PFSK-1 (cell line): ENCODE results near the gene ABCA7.

ENCODE experiments used
- FOXP2 ChIP-seq: optimal IDR thresholded peaks from 2 replicates; pipeline ENCODE3; 2011; ENCODE audit warnings: borderline replicate concordance, control low read depth, inconsistent platforms; ENCODE audit not compliant: insufficient read depth; ENCODE audit errors: extremely low read length, extremely low read depth
- POLR2AphosphoS5 ChIP-seq: IDR thresholded peaks from 2 replicates; pipeline ENCODE4 v1.6.1; 2012; ENCODE audit warnings: low read depth, mild to moderate bottlenecking, control low read depth, low read length, moderate library complexity
- SIN3A ChIP-seq: IDR thresholded peaks from 2 replicates; pipeline ENCODE4 v1.6.1; 2012; ENCODE audit warnings: mild to moderate bottlenecking, low read length, moderate library complexity, borderline replicate concordance; ENCODE audit not compliant: insufficient read depth
- TAF1 ChIP-seq: IDR thresholded peaks from 2 replicates; pipeline ENCODE4 v1.6.1; 2012; ENCODE audit warnings: low read length, control low read depth, borderline replicate concordance; ENCODE audit not compliant: insufficient read depth
- TF ChIP-seq, protein P1 (sequence below), 2 experiments: IDR thresholded peaks; 2 replicates each; pipeline versions ENCODE4 v1.6.1 to v1.8.0; 2011 to 2012; ENCODE audit warnings: low read depth in 2 of 2, low read length in 2 of 2, control low read depth in 1 of 2, inconsistent platforms in 1 of 2, mild to moderate bottlenecking in 1 of 2, moderate library complexity in 1 of 2; ENCODE audit not compliant: insufficient read depth in 1 of 2

ABCA7 gene

DNA sequence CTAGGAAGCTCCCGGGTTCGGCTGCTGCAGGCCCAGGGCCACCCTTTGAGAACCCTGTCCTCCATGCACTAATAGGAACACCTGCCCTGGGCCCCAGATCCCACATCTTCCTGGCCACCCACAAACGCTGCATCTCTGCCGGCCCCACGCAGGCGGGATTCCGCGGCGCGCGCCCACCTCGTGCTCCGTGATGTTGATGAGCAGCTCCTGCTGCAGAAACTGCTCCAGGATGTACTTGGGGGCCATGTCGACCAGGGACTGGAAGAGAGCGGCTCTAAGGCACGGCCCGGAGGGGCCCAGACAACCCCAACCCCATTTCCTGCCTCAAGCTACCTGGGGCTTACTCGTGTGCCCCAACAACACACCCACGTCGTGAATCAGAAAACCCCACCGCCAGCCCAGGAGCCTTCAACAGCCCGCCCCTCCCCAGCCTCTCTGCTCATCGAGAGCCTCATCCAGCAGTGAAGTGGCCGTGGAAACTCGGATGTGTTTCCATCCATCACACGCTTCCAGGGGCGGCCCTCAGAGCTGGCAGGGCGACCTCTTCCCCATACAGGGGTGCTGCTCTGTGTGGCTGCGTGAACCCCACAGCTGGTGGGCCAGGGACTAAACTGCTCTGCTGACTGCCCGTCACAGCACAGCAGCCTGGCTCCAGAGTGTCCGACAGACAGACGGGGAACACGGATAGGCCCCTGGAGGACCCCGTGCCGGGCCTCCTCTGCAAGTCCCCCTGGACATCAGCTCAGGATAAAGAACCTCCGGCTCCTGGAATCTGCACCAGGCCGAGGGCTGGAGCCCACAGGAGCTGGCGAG is 51.0 kb downstream of the ABCA7 start:
- TF ChIP-seq POLR2AphosphoS5 = no peak
- TF ChIP-seq FOXP2 = no peak
- TF ChIP-seq TAF1 = no peak
- TF ChIP-seq SIN3A = no peak
- TF ChIP-seq, protein P1, sequence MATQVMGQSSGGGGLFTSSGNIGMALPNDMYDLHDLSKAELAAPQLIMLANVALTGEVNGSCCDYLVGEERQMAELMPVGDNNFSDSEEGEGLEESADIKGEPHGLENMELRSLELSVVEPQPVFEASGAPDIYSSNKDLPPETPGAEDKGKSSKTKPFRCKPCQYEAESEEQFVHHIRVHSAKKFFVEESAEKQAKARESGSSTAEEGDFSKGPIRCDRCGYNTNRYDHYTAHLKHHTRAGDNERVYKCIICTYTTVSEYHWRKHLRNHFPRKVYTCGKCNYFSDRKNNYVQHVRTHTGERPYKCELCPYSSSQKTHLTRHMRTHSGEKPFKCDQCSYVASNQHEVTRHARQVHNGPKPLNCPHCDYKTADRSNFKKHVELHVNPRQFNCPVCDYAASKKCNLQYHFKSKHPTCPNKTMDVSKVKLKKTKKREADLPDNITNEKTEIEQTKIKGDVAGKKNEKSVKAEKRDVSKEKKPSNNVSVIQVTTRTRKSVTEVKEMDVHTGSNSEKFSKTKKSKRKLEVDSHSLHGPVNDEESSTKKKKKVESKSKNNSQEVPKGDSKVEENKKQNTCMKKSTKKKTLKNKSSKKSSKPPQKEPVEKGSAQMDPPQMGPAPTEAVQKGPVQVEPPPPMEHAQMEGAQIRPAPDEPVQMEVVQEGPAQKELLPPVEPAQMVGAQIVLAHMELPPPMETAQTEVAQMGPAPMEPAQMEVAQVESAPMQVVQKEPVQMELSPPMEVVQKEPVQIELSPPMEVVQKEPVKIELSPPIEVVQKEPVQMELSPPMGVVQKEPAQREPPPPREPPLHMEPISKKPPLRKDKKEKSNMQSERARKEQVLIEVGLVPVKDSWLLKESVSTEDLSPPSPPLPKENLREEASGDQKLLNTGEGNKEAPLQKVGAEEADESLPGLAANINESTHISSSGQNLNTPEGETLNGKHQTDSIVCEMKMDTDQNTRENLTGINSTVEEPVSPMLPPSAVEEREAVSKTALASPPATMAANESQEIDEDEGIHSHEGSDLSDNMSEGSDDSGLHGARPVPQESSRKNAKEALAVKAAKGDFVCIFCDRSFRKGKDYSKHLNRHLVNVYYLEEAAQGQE (IDR thresholded peaks at IDR 0.05; ENCODE audit: insufficient read depth in 1 of 2, low read depth in 2 of 2, low read length in 2 of 2) = no peak

DNA sequence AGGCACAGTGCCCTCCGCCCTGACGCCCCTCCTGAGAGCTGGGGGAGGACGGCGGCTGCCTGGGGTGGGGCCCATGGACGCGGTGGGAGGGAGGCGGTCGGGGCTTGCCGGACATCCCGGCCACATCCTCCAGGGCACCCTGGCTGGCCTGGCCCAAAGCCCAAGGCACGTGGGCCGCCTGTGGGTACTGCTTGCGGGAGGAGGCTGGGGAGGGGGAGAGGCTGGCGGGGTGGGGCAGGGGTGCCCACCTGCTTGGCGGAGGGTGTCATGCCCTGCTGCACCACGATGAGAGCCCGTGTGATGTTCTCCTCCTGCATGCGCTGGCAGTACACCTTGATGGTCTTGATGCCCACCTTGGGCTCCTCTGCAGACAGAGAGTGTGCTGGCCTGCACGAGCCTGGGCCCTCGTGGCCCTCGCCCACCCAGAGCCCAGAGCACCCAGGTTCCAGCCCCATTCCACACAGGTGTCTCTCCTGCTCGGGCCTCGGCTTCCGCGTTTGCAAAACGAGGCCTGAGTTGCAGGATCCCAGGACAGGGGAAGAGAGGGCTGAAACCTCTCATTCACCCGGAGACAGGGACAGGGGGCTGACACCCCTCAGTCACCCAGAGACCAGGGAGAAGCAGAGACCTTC is 51.8 kb downstream of the ABCA7 start:
- TF ChIP-seq, protein P1 (IDR thresholded peaks at IDR 0.05; ENCODE audit: insufficient read depth in 1 of 2, low read depth in 2 of 2, low read length in 2 of 2) = no peak
- TF ChIP-seq SIN3A = no peak
- no peak for TF ChIP-seq FOXP2
- no peak for TF ChIP-seq POLR2AphosphoS5
- TF ChIP-seq TAF1 = no peak

DNA sequence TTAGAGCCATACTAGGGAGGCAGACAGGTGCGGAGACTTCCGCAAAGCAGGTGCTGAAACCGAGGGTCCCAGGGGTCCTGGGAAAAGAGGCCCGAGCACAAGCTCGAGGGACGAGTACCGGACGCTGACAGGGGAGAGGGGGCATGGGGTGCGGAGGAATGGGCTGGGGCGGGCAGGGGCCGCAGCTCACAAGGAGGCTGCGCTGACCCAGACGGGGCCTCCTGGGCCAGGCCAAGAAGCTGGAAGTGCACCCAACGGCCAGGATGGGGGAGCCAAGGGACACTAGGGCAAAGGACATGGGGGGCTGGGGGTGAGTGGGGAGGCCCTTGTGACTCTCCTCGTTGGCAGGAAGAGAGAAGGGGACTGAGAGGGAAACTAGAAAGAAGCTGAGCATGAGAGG is 53.4 kb downstream of the ABCA7 start:
- TF ChIP-seq SIN3A (no peak), FOXP2 (no peak), POLR2AphosphoS5 (no peak), TAF1 (no peak)
- TF ChIP-seq, protein P1 (IDR thresholded peaks at IDR 0.05; ENCODE audit: insufficient read depth in 1 of 2, low read depth in 2 of 2, low read length in 2 of 2) = no peak

DNA sequence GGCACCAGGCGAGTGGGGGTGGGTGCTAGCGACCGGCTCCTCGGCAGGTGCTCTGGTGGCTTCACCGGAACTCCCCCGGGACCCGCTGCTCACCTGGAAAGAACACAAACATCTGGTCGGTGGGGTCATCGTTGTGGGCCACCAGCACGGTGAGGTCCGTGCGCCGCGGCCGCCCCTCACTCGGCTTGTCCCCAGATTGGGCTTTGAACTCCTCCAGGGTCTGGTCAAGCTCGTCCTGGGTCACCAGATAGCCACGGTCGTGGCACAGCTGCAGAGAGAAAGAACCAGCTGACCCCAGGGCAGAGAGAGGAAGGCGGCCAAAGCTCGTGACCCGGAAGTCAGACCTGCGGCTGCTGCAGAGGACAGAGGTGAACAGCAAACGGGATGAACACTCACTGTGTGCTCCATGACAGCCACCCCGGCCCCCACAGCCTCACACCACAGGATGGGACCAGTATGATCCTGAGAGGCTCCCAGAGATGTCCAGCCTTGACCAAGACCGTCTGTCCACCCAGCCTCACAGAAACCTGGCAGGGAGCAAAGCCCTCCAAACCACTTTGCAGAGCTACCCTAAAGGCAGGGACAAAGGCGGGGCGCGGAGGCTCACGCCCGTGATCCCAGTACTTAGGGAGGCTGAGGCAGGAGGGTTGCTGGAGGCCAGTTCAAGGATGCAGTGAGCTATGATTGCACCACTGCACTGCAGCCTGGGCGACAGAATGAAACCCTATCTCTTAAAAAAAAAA is 54.1 kb downstream of the ABCA7 start:
- TF ChIP-seq POLR2AphosphoS5 (no peak), FOXP2 (no peak), SIN3A (no peak), TAF1 (no peak)
- TF ChIP-seq, protein P1 (IDR thresholded peaks at IDR 0.05; ENCODE audit: insufficient read depth in 1 of 2, low read depth in 2 of 2, low read length in 2 of 2) = no peak
